K562 (cell line): ENCODE results near the gene ZCCHC9. TPM values are rescaled to one million over a fixed set of nuclear protein-coding genes. Genes with fewer than 3 reads are reported as not detected.

ENCODE experiments used
- ARID3A ChIP-seq: IDR thresholded peaks from 2 replicates; pipeline ENCODE4 v1.6.1; 2012; ENCODE audit warnings: low read depth, low read length, improper control_type of control experiment, borderline replicate concordance
- CHCHD3 ChIP-seq: fragments of 250-450 bp; sonication (Bioruptor Pico); IDR thresholded peaks from 2 replicates; pipeline ENCODE4 v2.1.2; 2022; ENCODE audit warnings: mild to moderate bottlenecking
- ELF4 ChIP-seq: fragments of 450-650 bp; formaldehyde crosslinking; IDR thresholded peaks from 2 replicates; pipeline ENCODE4 v1.4.0; 2022; ENCODE audit warnings: missing genetic modification characterization
- ETV6 ChIP-seq, 3 experiments: fragments of 150-350 bp in 1 of 3; sonication (generic) in 1 of 3; formaldehyde crosslinking in 1 of 3; IDR thresholded peaks; 2 replicates each; pipeline versions ENCODE4 v1.6.1 to v1.8.0; 2014 to 2022; ENCODE audit warnings: borderline replicate concordance in 2 of 3, low read depth in 2 of 3, antibody characterized with exemption in 1 of 3, low read length in 1 of 3, mild to moderate bottlenecking in 1 of 3, missing genetic modification reagents in 1 of 3
- GABPB1 ChIP-seq: sonication (generic); formaldehyde crosslinking; IDR thresholded peaks from 2 replicates; pipeline ENCODE4 v1.8.0; 2022; ENCODE audit warnings: mild to moderate bottlenecking, missing genetic modification reagents
- HEY1 ChIP-seq: fragments of 250-450 bp; sonication (Bioruptor Pico); IDR thresholded peaks from 2 replicates; pipeline ENCODE4 v1.5.0; 2020; ENCODE audit warnings: mild to moderate bottlenecking, moderate library complexity, borderline replicate concordance
- HMGXB4 ChIP-seq: sonication (generic); formaldehyde crosslinking; IDR thresholded peaks from 2 replicates; pipeline ENCODE4 v1.8.1; 2023; ENCODE audit warnings: mild to moderate bottlenecking, missing genetic modification reagents
- L3MBTL2 ChIP-seq: fragments of 450-650 bp; IDR thresholded peaks from 2 replicates; pipeline ENCODE4 v1.6.1; 2016; ENCODE audit warnings: mild to moderate bottlenecking, moderate library complexity
- LEF1 ChIP-seq: fragments of 450-650 bp; IDR thresholded peaks from 2 replicates; pipeline ENCODE4 v1.6.1; 2016; ENCODE audit warnings: mild to moderate bottlenecking
- NFRKB ChIP-seq: fragments of 450-650 bp; IDR thresholded peaks from 2 replicates; pipeline ENCODE4 v1.6.1; 2016; ENCODE audit warnings: low read depth
- NR2F6 ChIP-seq: fragments of 450-650 bp; formaldehyde crosslinking; IDR thresholded peaks from 2 replicates; pipeline ENCODE4 v1.4.0; 2020; ENCODE audit warnings: mild to moderate bottlenecking
- SMAD1 ChIP-seq: fragments of 150-350 bp; IDR thresholded peaks from 2 replicates; pipeline ENCODE4 v1.6.1; 2014; ENCODE audit warnings: low read length, low read depth; ENCODE audit not compliant: partially characterized antibody
- SMAD4 ChIP-seq: fragments of 250-450 bp; sonication (Bioruptor Pico); conservative IDR thresholded peaks from 2 replicates; pipeline ENCODE4 v1.8.0; 2021; ENCODE audit warnings: inconsistent platforms, mild to moderate bottlenecking, moderate library complexity
- TAF7 ChIP-seq: fragments of 450-650 bp; IDR thresholded peaks from 2 replicates; pipeline ENCODE4 v1.6.1; 2016; ENCODE audit warnings: missing genetic modification characterization, missing compliant biosample characterization
- TBP ChIP-seq: optimal IDR thresholded peaks from 2 replicates; pipeline ENCODE3; 2011; ENCODE audit warnings: low read depth, low read length, improper control_type of control experiment
- USF1 ChIP-seq: sonication (generic); formaldehyde crosslinking; IDR thresholded peaks from 2 replicates; pipeline ENCODE4 v1.9.0; 2022; ENCODE audit warnings: mild to moderate bottlenecking, missing genetic modification reagents
- ZNF121 ChIP-seq: sonication (generic); formaldehyde crosslinking; conservative IDR thresholded peaks from 2 replicates; pipeline ENCODE4 v1.8.0; 2022; ENCODE audit warnings: missing genetic modification reagents
- ZNF584 ChIP-seq: fragments of 200-800 bp; sonication (Bioruptor generic); IDR thresholded peaks from 2 replicates; pipeline ENCODE4 v1.6.1; 2016; ENCODE audit warnings: low read depth, mild to moderate bottlenecking, missing genetic modification characterization, missing compliant biosample characterization
- ZNF609 ChIP-seq: sonication (generic); formaldehyde crosslinking; IDR thresholded peaks from 2 replicates; pipeline ENCODE4 v1.8.1; 2023; ENCODE audit warnings: missing genetic modification reagents, mild to moderate bottlenecking, borderline replicate concordance
- polyA plus RNA-seq, 8 experiments: library from polyadenylated mRNA; depleted of rRNA in 4 of 8; stranded (reverse) in 5 of 8; unstranded in 3 of 8; fragments of >200 nt; fragmentation: Nextera tagmentation in 2 of 8; fragmentation: Illumina TruSeq in 1 of 8; extraction: Ambion mirVana in 2 of 8; extraction: Trizol in 1 of 8; gene quantifications; 2 replicates each; pipeline versions ENCODE4 v1.2.1 to v1.2.3, GENCODE V29; 2011 to 2014; ENCODE audit warnings: inconsistent platforms in 1 of 8, missing spikeins in 1 of 8
- total RNA-seq, 7 experiments: library from RNA; depleted of rRNA in 6 of 7; stranded (reverse); fragments of >200 nt in 6 of 7; fragmentation: Illumina TruSeq in 2 of 7; extraction: Trizol in 2 of 7; gene quantifications; 2 replicates each; pipeline versions ENCODE4 v1.2.1 to v1.2.3, GENCODE V29; 2011 to 2021; ENCODE audit warnings: low replicate concordance in 1 of 7

ZCCHC9 gene
- total and polyA plus RNA-seq, 9 of the 15 experiments (the other 6 are each of a cell fraction or from before 2014, with no cell fraction given), result 40.3 to 95.3 (median 59.9) TPM

GRCh38 chr5:81301271-81302015 lies at the start of gene ZCCHC9 (continued):
- TF ChIP-seq ETV6 (IDR thresholded peaks at IDR 0.05; ENCODE audit: borderline replicate concordance in 1 of 2, low read depth in 2 of 2, low read length in 1 of 2), result peak in 1 of 2 experiments; percentile 34; a peak in 1 of 4 replicates
- TF ChIP-seq ETV6 (CRISPR knock-in tag; IDR thresholded peaks at IDR 0.05; ENCODE audit: borderline replicate concordance), result no peak
- no peak for TF ChIP-seq ZNF584 (CRISPR knock-in tag)
- TF ChIP-seq L3MBTL2, result peak; percentile 55
- peak; percentile 36; the same call in 1 of the 2 replicates for TF ChIP-seq NFRKB
- TF ChIP-seq ZNF121, result no peak
- TF ChIP-seq HEY1, result no peak
- no peak for TF ChIP-seq NR2F6 (CRISPR knock-in tag)
- TF ChIP-seq HMGXB4, result no peak; the same call in 1 of the 2 replicates
- no peak for TF ChIP-seq ARID3A
- TF ChIP-seq LEF1, result no peak
- TF ChIP-seq TBP, result peak; percentile 87
- TF ChIP-seq ZNF609, result no peak
- TF ChIP-seq GABPB1 (CRISPR knock-in tag), result peak; percentile 97
- TF ChIP-seq TAF7 (tag), result no peak; the same call in none of the 2 replicates
- TF ChIP-seq USF1, result no peak
- TF ChIP-seq SMAD1, result peak; percentile 37
- TF ChIP-seq ELF4 (CRISPR knock-in tag), result no peak
- TF ChIP-seq CHCHD3 (CRISPR knock-in tag), result no peak
- no peak for TF ChIP-seq SMAD4 (CRISPR knock-in tag)
